Liver (tissue), 9 donors: Measurements from ENCODE around the gene SLC6A8. TPM values are rescaled to one million over a fixed set of nuclear protein-coding genes. Genes with fewer than 3 reads are reported as not detected.

Source experiments
- DNase-seq: peaks from one replicate; pipeline ENCODE4 v3.0.0-alpha.2; 2017; ENCODE audit warnings: low spot score
- H3K27ac ChIP-seq, 2 donors: one replicate each; pipeline ENCODE4 v1.7.0; 2013; ENCODE audit warnings: inconsistent platforms in 2 of 2, low read length in 2 of 2, control low read depth in 1 of 2, low read depth in 1 of 2, mild to moderate bottlenecking in 1 of 2
- H3K27me3 ChIP-seq, 4 donors: one replicate each; pipeline versions ENCODE4 v1.6.1 to v1.7.0; 2013; ENCODE audit warnings: low read length in 3 of 4, inconsistent platforms in 1 of 4, mild to moderate bottlenecking in 1 of 4, moderate library complexity in 1 of 4; ENCODE audit not compliant: control insufficient read depth in 4 of 4, insufficient read depth in 4 of 4
- H3K36me3 ChIP-seq, 4 donors: one replicate each; pipeline versions ENCODE4 v1.6.1 to v1.7.0; 2013; ENCODE audit warnings: low read length in 3 of 4, mild to moderate bottlenecking in 3 of 4, low read depth in 1 of 4, moderate library complexity in 1 of 4; ENCODE audit not compliant: control insufficient read depth in 4 of 4, insufficient read depth in 3 of 4
- H3K4me1 ChIP-seq, 4 donors: one replicate each; pipeline versions ENCODE4 v1.6.1 to v1.7.0; 2013; ENCODE audit warnings: low read length in 3 of 4, mild to moderate bottlenecking in 3 of 4, moderate library complexity in 1 of 4; ENCODE audit not compliant: control insufficient read depth in 4 of 4, insufficient read depth in 4 of 4
- H3K4me3 ChIP-seq, 3 donors: one replicate each; pipeline versions ENCODE4 v1.6.1 to v1.7.0; 2013; ENCODE audit warnings: low read length in 3 of 3, control low read depth in 1 of 3, low read depth in 1 of 3, mild to moderate bottlenecking in 1 of 3
- H3K9ac ChIP-seq, 2 donors: one replicate each; pipeline ENCODE4 v1.7.0; 2013; ENCODE audit warnings: low read length in 2 of 2, mild to moderate bottlenecking in 2 of 2, moderate library complexity in 2 of 2, control low read depth in 1 of 2, low read depth in 1 of 2
- H3K9me3 ChIP-seq, 4 donors: one replicate each; pipeline versions ENCODE4 v1.6.1 to v1.7.0; 2013; ENCODE audit warnings: low read length in 3 of 4; ENCODE audit not compliant: control insufficient read depth in 4 of 4
- GABPA ChIP-seq, 2 donors: IDR thresholded peaks in 1 of 2; conservative IDR thresholded peaks in 1 of 2; 2 replicates each; pipeline ENCODE4 v1.6.1; 2016; ENCODE audit warnings: antibody characterized with exemption in 2 of 2, mild to moderate bottlenecking in 1 of 2, moderate library complexity in 1 of 2
- HNF4A ChIP-seq, 2 donors: conservative IDR thresholded peaks; 2 replicates each; pipeline ENCODE4 v1.6.1; 2016; ENCODE audit warnings: antibody characterized with exemption in 2 of 2, mild to moderate bottlenecking in 2 of 2
- REST ChIP-seq: IDR thresholded peaks from 2 replicates; pipeline ENCODE4 v1.6.1; 2016; ENCODE audit warnings: antibody characterized with exemption, mild to moderate bottlenecking
- SP1 ChIP-seq: IDR thresholded peaks from 2 replicates; pipeline ENCODE4 v1.6.1; 2018; ENCODE audit warnings: antibody characterized with exemption, mild to moderate bottlenecking
- YY1 ChIP-seq: IDR thresholded peaks from 2 replicates; pipeline ENCODE4 v1.6.1; 2016; ENCODE audit warnings: antibody characterized with exemption, mild to moderate bottlenecking
- ZBTB33 ChIP-seq: IDR thresholded peaks from 2 replicates; pipeline ENCODE4 v1.6.1; 2016; ENCODE audit warnings: antibody characterized with exemption
- WGBS: extraction: QIAGEN DNeasy Blood & Tissue Kit; methylation state at CpG from one replicate; pipeline ENCODE4 v1.1.7; 2013; 5-methylcytosine and 5-hydroxymethylcytosine counted together
- polyA plus RNA-seq, 2 donors: library from polyadenylated mRNA; stranded (reverse) in 1 of 2; unstranded in 1 of 2; fragments of 200-250 nt in 1 of 2; fragments of >200 nt in 1 of 2; fragmentation: Nextera tagmentation in 1 of 2; extraction: Ambion mirVana in 1 of 2; gene quantifications; one replicate each; pipeline versions ENCODE4 v1.2.1 to v1.2.3, GENCODE V29; 2013 to 2015
- total RNA-seq, 2 donors: library from RNA; depleted of rRNA; stranded (reverse); fragments of >200 nt; gene quantifications; one replicate each; pipeline ENCODE4 v1.2.3, GENCODE V29; 2014
- donor health status: healthy.
- donor health status: healthy.
- donor health status: healthy.
- donor health status: healthy.
- donor health status: healthy.

SLC6A8 gene
- total and polyA plus RNA-seq, 4 donors: 0.25 to 44.4 (median 1.4) TPM

GRCh38 chrX:153702336-153703035 is 14.8 kb downstream of the SLC6A8 start:
- H3K27me3 ChIP-seq: no peaks in the 10 kb centered on the region
- no peaks in the 10 kb centered on the region for H3K9me3 ChIP-seq
- no peak overlapping the region for H3K27ac ChIP-seq
- H3K9ac ChIP-seq: no peak overlapping the region
- TF ChIP-seq ZBTB33 (no peak), YY1 (no peak), REST (no peak), SP1 (no peak)
- H3K4me3 ChIP-seq: no peak overlapping the region
- no peak for DNase-seq
- H3K36me3 ChIP-seq: peaks cover 0 to 23% (median 4%) of the 10 kb centered on the region in 4 donors
- no peaks in the 10 kb centered on the region for H3K4me1 ChIP-seq
- WGBS: 87% methylated on average over 23 of the region's 23 CpGs

GRCh38 chrX:153703036-153703370 is 15.3 kb downstream of the SLC6A8 start:
- no peaks in the 10 kb centered on the region for H3K4me1 ChIP-seq
- 87% methylated on average over 16 of the region's 16 CpGs for WGBS
- H3K4me3 ChIP-seq: no peak overlapping the region
- peaks cover 0 to 23% (median 4%) of the 10 kb centered on the region in 4 donors for H3K36me3 ChIP-seq
- H3K9me3 ChIP-seq: no peaks in the 10 kb centered on the region
- H3K27me3 ChIP-seq: no peaks in the 10 kb centered on the region
- no peak overlapping the region for H3K27ac ChIP-seq
- TF ChIP-seq REST (no peak), HNF4A (conservative IDR thresholded peaks at IDR 0.05) (no peak), GABPA (IDR thresholded peaks at IDR 0.05 in 1 of 2, conservative IDR thresholded peaks at IDR 0.05 in 1 of 2) (no peak)
- no peak for DNase-seq
- H3K9ac ChIP-seq: no peak overlapping the region
